ENCODE results near the gene FIG4. TPM values are rescaled to one million over a fixed set of nuclear protein-coding genes. Genes with fewer than 3 reads are reported as not detected.
"Not testable (repeated sequence)": the region's sequence is repeated elsewhere in the genome, so short reads cannot be mapped to it uniquely, and the experiment has no call there.

FIG4 gene
- total RNA-seq (2014; rRNA removed; shearing (Covaris generic)), result 6.9 and 9.6 TPM in 2 replicates

DNA sequence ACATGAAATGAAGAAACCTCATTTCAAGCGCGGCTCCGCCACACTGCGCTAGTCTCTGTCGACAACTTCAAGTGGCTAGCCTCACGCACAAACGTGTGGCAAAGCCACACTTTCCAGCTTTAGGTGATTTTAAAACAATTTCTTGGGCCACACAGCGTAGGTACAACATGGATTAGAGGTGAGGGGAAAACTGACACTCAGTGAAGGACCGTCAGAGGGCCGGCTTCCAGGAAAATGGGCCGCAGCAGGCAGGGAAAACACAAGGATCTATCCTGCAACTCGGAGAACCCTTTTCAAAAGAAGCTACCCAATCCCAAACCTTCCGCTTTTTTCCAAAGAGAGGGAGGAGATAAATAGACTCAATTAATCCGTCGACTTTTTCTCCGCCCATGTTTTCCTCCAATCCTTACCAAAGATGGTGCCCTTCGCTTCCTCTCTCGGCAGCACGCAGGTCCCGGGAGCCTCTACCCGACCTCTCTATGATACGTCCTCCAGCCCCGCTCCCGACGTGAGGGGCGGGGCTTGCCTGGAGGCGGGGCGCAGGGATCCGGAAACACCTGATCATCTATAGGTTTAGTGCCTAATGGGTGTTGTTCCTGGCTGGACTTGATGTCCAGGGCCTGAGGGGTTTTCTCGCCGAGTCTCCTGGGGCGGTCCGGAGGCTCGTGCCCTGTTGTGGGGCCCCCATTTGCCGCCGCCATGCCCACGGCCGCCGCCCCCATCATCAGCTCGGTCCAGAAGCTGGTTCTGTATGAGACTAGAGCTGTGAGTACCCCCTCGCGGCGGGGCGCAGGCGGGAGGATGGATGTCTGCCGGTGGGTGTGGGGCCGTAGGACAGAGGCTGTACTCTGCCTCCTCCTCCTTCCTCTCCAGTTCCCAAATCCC, at the start of gene FIG4, which contains the start of gene AK9:
TSS of gene FIG4 (plus strand) at position 560 of the 885 bp plus-strand sequence. CDS start at position 700, 140 bp downstream.
TSS of gene AK9 (minus strand) at position 466 of the 885 bp plus-strand sequence. CDS start 15,457 bp downstream, outside the sequence.
- Histone ChIP-seq H3K4me1 (replicated peaks) (peaks cover 6% of the 10 kb centered on the region; the same call in 1 of the 2 replicates), H3K4me3 (peak within 1 kb of the TSS; percentile 47), H3K27ac (no peak within 1 kb of the TSS), H3K36me3 (no peaks in the 10 kb centered on the region), H3K9me3 (replicated peaks) (no peaks in the 10 kb centered on the region), H3K27me3 (replicated peaks) (peaks cover 3% of the 10 kb centered on the region; the same call in 1 of the 2 replicates)
- DNase-seq (ENCODE audit: low read depth in 1 of 2, low spot score in 2 of 2), result peak; percentile 77 to 87

DNA sequence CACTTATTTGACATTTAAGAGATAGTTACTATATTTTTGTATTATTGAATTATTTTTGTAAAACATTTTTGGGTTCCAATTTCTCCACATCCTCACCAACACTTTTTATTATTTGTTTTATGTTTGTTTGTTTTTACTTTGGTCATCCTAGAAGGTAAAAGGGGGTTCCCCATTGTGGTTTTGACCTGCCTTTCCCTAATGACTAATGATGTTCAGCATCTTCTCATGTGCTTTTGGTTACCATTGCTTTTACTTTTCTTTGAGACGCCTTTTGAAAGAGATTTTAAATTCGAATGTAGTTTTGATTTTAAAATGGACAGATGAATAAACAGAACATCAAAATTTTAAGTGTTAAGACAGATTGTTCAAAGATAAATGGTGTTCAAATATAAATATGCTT, 47.0 kb upstream of the FIG4 start:
- no peak for DNase-seq (ENCODE audit: low read depth in 1 of 2, low spot score in 2 of 2)
- Histone ChIP-seq H3K27me3 (replicated peaks) (no peaks in the 10 kb centered on the region), H3K4me1 (replicated peaks) (no peaks in the 10 kb centered on the region), H3K9me3 (replicated peaks) (no peaks in the 10 kb centered on the region), H3K36me3 (no peaks in the 10 kb centered on the region), H3K4me3 (no peak overlapping the region), H3K27ac (no peak overlapping the region)

- no peaks in the 10 kb centered on the region for H3K36me3 ChIP-seq
- DNase-seq (ENCODE audit: low read depth in 1 of 2, low spot score in 2 of 2), result no peak
- no peak overlapping the region for H3K27ac ChIP-seq
Measured at GRCh38 chr6:109653264-109653663, 37.8 kb upstream of the FIG4 start.

GRCh38 chr6:109655761-109656262, 35.3 kb upstream of the FIG4 start:
- no peak for DNase-seq (ENCODE audit: low read depth in 1 of 2, low spot score in 2 of 2)
- no peak overlapping the region for H3K4me3 ChIP-seq
- no peaks in the 10 kb centered on the region for H3K36me3 ChIP-seq
- no peaks in the 10 kb centered on the region for H3K9me3 ChIP-seq (replicated peaks)
- H3K27me3 ChIP-seq (replicated peaks), result no peaks in the 10 kb centered on the region; the same call in 1 of the 2 replicates
- H3K4me1 ChIP-seq (replicated peaks), result no peaks in the 10 kb centered on the region
- no peak overlapping the region for H3K27ac ChIP-seq

More at GRCh38 chr6:109653264-109653663, 37.8 kb upstream of the FIG4 start:
- no peaks in the 10 kb centered on the region; the same call in 1 of the 2 replicates for H3K27me3 ChIP-seq (replicated peaks)
- H3K4me3 ChIP-seq, result no peak overlapping the region
- H3K9me3 ChIP-seq (replicated peaks), result no peaks in the 10 kb centered on the region
- no peaks in the 10 kb centered on the region for H3K4me1 ChIP-seq (replicated peaks)

- no peaks in the 10 kb centered on the region for H3K27me3 ChIP-seq (replicated peaks)
Measured at GRCh38 chr6:109660526-109661320, 30.4 kb upstream of the FIG4 start.

DNA sequence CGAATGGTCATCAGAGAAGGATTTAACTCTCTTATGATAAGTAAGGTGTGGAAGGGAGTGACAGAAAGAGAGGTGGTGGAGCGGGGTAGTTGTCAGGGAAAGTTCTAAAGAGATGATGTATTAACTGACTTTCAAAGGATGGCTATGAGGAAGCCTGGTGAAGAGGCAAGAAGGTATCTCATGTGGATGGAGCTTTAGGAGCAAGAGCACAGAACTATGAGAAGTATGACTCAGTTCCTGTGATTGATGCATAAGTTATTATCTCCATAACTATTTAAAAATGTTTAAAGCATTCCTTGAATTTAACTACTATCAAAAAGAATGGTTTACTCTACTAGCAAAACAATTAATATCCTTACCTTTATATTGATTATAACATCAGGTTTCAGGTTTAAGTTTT, 28.9 kb upstream of the FIG4 start:
- no peak for DNase-seq (ENCODE audit: low read depth in 1 of 2, low spot score in 2 of 2)
- H3K9me3 ChIP-seq (replicated peaks), result no peaks in the 10 kb centered on the region
- no peak overlapping the region for H3K27ac ChIP-seq
- no peaks in the 10 kb centered on the region for H3K4me1 ChIP-seq (replicated peaks)
- no peaks in the 10 kb centered on the region for H3K36me3 ChIP-seq
- H3K27me3 ChIP-seq (replicated peaks), result no peaks in the 10 kb centered on the region
- H3K4me3 ChIP-seq, result no peak overlapping the region

More at GRCh38 chr6:109660526-109661320, 30.4 kb upstream of the FIG4 start:
- Histone ChIP-seq H3K36me3 (no peaks in the 10 kb centered on the region), H3K9me3 (replicated peaks) (no peaks in the 10 kb centered on the region), H3K4me3 (no peak overlapping the region), H3K27ac (no peak overlapping the region), H3K4me1 (replicated peaks) (no peaks in the 10 kb centered on the region)
- DNase-seq (ENCODE audit: low read depth in 1 of 2, low spot score in 2 of 2), result no peak

GRCh38 chr6:109669811-109670210, 21.3 kb upstream of the FIG4 start:
- DNase-seq (ENCODE audit: low read depth in 1 of 2, low spot score in 2 of 2), result no peak
- no peaks in the 10 kb centered on the region for H3K27me3 ChIP-seq (replicated peaks)
- H3K4me3 ChIP-seq, result no peak overlapping the region
- no peaks in the 10 kb centered on the region for H3K36me3 ChIP-seq
- H3K9me3 ChIP-seq (replicated peaks), result no peaks in the 10 kb centered on the region
- no peak overlapping the region for H3K27ac ChIP-seq
- 0 out of 2 replicates have a peak, but pooled peaks cover 3% of the 10 kb centered on the region for H3K4me1 ChIP-seq (replicated peaks)

DNA sequence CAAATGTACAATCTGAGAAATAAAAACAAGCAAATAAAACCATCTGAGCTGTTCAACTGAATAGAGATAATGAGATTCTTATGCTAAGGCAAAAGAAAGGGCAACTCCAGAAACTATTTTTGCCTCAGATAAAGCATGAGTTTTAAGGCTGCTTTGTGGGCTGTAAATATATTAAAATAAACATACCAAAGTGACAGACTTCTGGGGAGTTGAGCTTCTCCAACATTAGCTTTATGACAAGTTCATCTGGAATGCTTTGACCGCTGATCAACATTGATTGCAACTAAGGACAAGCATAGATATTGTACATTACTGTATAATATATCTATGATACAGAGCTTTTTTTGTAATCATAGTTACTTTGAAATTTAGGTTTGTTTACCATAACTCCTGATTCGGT, 19.4 kb upstream of the FIG4 start:
- H3K9me3 ChIP-seq (replicated peaks), result no peaks in the 10 kb centered on the region
- H3K36me3 ChIP-seq, result no peaks in the 10 kb centered on the region
- 0 out of 2 replicates have a peak, but pooled peaks cover 3% of the 10 kb centered on the region for H3K4me1 ChIP-seq (replicated peaks)
- DNase-seq (ENCODE audit: low read depth in 1 of 2, low spot score in 2 of 2), result no peak
- H3K27me3 ChIP-seq (replicated peaks), result no peaks in the 10 kb centered on the region
- no peak overlapping the region for H3K27ac ChIP-seq
- H3K4me3 ChIP-seq, result no peak overlapping the region

DNA sequence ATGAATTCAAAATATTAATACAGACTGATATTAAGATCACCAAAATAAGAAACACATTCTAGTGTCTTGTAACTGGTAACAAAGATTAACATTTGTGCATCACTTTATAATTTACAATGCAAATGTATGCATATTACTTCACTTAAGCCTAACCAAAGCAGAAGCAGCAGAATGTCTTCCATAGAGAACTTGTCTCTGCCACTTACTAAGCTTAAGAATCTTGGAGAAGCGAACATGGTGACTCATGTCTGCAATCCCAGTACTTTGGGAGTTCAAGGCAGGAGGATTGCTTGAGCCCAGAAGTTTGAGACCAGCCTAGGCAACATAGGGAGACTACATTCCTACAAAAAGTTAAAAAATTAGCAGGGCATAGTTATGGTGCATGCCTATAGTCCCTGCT, 18.9 kb upstream of the FIG4 start:
- DNase-seq (ENCODE audit: low read depth in 1 of 2, low spot score in 2 of 2), result no peak
- H3K4me3 ChIP-seq, result no peak overlapping the region
- H3K27ac ChIP-seq, result no peak overlapping the region
- 0 out of 2 replicates have a peak, but pooled peaks cover 3% of the 10 kb centered on the region for H3K4me1 ChIP-seq (replicated peaks)
- H3K36me3 ChIP-seq, result no peaks in the 10 kb centered on the region
- H3K27me3 ChIP-seq (replicated peaks), result no peaks in the 10 kb centered on the region
- H3K9me3 ChIP-seq (replicated peaks), result no peaks in the 10 kb centered on the region

DNA sequence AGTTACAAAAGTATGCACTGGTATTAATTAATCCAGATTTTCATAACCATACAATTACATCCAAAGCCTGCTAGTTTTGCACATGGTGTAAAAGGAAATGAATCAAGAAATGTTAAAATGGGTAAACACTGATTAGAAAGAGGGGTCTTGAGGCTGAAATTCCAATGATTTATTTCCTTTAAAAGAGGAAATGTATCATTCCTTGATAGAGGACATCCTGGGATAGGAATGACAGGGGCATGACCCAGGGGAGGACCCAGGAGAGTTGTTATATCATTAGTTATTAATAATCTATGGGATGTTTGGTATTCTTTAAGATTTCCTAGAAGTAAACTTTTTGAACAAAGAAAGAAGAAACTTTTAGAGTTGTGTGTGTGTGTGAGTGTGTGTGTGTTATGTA, 18.3 kb upstream of the FIG4 start:
- Histone ChIP-seq H3K9me3 (replicated peaks) (no peaks in the 10 kb centered on the region), H3K36me3 (no peaks in the 10 kb centered on the region), H3K4me1 (replicated peaks) (0 out of 2 replicates have a peak, but pooled peaks cover 3% of the 10 kb centered on the region), H3K27me3 (replicated peaks) (no peaks in the 10 kb centered on the region), H3K27ac (no peak overlapping the region), H3K4me3 (no peak overlapping the region)
- no peak for DNase-seq (ENCODE audit: low read depth in 1 of 2, low spot score in 2 of 2)

GRCh38 chr6:109676724-109677123, 14.4 kb upstream of the FIG4 start:
- H3K36me3 ChIP-seq, result no peaks in the 10 kb centered on the region
- no peaks in the 10 kb centered on the region for H3K9me3 ChIP-seq (replicated peaks)
- no peaks in the 10 kb centered on the region for H3K27me3 ChIP-seq (replicated peaks)
- DNase-seq (ENCODE audit: low read depth in 1 of 2, low spot score in 2 of 2), result no peak
- H3K4me3 ChIP-seq, result no peak overlapping the region
- H3K4me1 ChIP-seq (replicated peaks), result no peaks in the 10 kb centered on the region
- no peak overlapping the region for H3K27ac ChIP-seq

DNA sequence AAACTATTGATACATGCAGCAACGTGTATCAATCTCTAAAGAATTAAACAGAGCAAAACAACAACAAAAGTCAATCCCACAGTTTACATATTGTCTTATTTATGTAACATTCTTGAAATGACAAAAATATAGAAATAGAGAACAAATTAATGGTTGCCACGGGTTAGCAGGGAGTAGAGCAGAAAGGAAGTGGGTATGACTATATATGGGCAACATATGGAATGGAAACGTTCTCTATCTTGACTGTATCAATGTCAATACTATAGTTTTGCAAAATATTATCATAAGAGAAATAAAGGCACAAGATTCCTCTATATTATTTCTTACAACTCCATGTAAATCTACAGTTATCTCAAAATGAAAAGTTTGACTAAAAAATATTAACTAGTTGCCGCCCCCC, 12.9 kb upstream of the FIG4 start:
- H3K36me3 ChIP-seq, result no peaks in the 10 kb centered on the region
- no peaks in the 10 kb centered on the region for H3K27me3 ChIP-seq (replicated peaks)
- DNase-seq (ENCODE audit: low read depth in 1 of 2, low spot score in 2 of 2), result no peak
- no peak overlapping the region for H3K27ac ChIP-seq
- no peaks in the 10 kb centered on the region for H3K9me3 ChIP-seq (replicated peaks)
- H3K4me3 ChIP-seq, result no peak overlapping the region
- H3K4me1 ChIP-seq (replicated peaks), result no peaks in the 10 kb centered on the region

DNA sequence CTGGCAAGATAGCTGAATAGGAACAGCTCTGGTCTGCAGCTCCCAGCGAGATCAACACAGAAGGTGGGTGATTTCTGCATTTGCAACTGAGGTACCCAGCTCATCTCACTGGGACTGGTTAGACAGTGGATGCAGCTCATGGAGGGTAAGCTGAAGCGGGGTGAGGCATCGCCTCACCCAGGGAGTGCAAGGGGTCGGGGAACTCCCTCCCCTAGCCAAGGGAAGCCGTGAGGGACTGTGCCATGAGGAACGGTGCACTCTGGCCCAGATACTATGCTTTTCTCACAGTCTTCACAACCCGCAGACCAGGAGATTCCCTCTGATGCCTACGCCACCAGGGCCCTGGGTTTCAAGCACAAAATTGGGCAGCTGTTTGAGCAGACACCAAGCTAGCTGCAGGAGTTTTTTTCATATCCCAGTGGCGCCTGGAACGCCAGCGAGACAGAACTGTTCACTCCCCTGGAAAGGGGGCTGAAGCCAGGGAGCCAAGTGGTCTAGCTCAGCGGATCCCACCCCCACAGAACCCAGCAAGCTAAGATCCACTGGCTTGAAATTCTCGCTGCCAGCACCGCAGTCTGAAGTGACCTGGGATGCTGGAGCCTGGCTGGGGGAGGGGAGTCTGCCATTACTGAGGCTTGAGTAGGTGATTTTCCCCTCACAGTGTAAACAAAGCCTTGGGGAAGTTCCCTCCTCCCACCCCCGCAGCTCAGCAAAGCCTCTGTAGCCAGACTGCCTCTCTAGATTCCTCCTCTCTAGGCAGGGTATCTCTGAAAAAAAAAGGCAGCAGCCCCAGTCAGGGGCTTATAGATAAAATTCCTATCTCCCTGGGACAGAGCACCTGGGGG, 12.2 kb upstream of the FIG4 start:
- not testable (repeated sequence) for DNase-seq (ENCODE audit: low read depth in 1 of 2, low spot score in 2 of 2); H3K27me3 ChIP-seq (replicated peaks); H3K4me1 ChIP-seq (replicated peaks); H3K4me3 ChIP-seq; H3K27ac ChIP-seq; H3K9me3 ChIP-seq (replicated peaks); H3K36me3 ChIP-seq
